H1 (cell line): ENCODE data around the gene SCARB2. TPM values are rescaled to one million over a fixed set of nuclear protein-coding genes. Genes with fewer than 3 reads are reported as not detected.

Experiments used
- CTCF ChIA-PET: fragments of 300-600 bp; sonication (Branson Sonifier 250); formaldehyde crosslinking; loops from one replicate; lab custom pipeline; 2021; ENCODE audit not compliant: partially characterized antibody; lab: Charles Lee
- POLR2A ChIA-PET: fragments of 300-600 bp; sonication (Branson Sonifier 250); formaldehyde crosslinking; loops from one replicate; lab custom pipeline; 2021; ENCODE audit warnings: inconsistent platforms; ENCODE audit not compliant: partially characterized antibody; lab: Charles Lee
- DNase-seq, 2 experiments: peaks; one replicate each; pipeline versions ENCODE4 v3.0.0 to v3.0.0-alpha.2; 2010 to 2022; ENCODE audit warnings: low spot score in 2 of 2, low read depth in 1 of 2, mixed read lengths in 1 of 2
- FAIRE-seq: peaks from 2 replicates; lab custom pipeline; 2011; peaks lifted over from hg19 to GRCh38; lab: Jason Lieb, UNC
- H2AFZ ChIP-seq: 2 replicates; pipeline ENCODE4 v1.8.1; 2012; ENCODE audit warnings: low read length, inconsistent platforms
- H2AK5ac ChIP-seq: 2 replicates; pipeline ENCODE4 v1.6.1; 2013; ENCODE audit warnings: low read depth, low read length
- H2BK120ac ChIP-seq: replicated peaks from 2 replicates; pipeline ENCODE3; 2013; ENCODE audit warnings: low read depth, low read length, inconsistent platforms
- H2BK12ac ChIP-seq: 2 replicates; pipeline ENCODE4 v1.6.1; 2013; ENCODE audit warnings: low read depth, low read length
- H2BK15ac ChIP-seq: 2 replicates; pipeline ENCODE4 v1.6.1; 2013; ENCODE audit warnings: low read length
- H2BK20ac ChIP-seq: 2 replicates; pipeline ENCODE4 v1.6.1; 2013; ENCODE audit warnings: low read length
- H2BK5ac ChIP-seq: 2 replicates; pipeline ENCODE4 v1.6.1; 2013; ENCODE audit warnings: low read depth, low read length
- H3K14ac ChIP-seq: 2 replicates; pipeline ENCODE4 v1.6.1; 2013; ENCODE audit warnings: inconsistent platforms; ENCODE audit not compliant: insufficient read length
- H3K18ac ChIP-seq: 2 replicates; pipeline ENCODE4 v1.6.1; 2013; ENCODE audit warnings: low read length; ENCODE audit errors: extremely low read depth
- H3K23ac ChIP-seq: 2 replicates; pipeline ENCODE4 v1.6.1; 2013; ENCODE audit warnings: inconsistent platforms; ENCODE audit not compliant: insufficient read length
- H3K23me2 ChIP-seq: 2 replicates; pipeline ENCODE4 v1.6.1; 2013; ENCODE audit warnings: low read depth, low read length
- H3K27ac ChIP-seq: 2 replicates; pipeline ENCODE4 v1.6.1; 2011; ENCODE audit warnings: low read depth, low read length, inconsistent platforms
- H3K27me3 ChIP-seq, 4 experiments: replicated peaks in 1 of 4; 1 replicate in 1 of 4; 2 replicates in 3 of 4; pipeline versions ENCODE4 v1.6.1 to v1.8.1; 2011 to 2013; ENCODE audit warnings: low read length in 3 of 4, mild to moderate bottlenecking in 3 of 4, inconsistent platforms in 2 of 4, mixed read lengths in 2 of 4, moderate library complexity in 1 of 4; ENCODE audit not compliant: control insufficient read depth in 3 of 4, insufficient read depth in 3 of 4; ENCODE audit errors: extremely low read depth in 1 of 4
- H3K36me3 ChIP-seq, 4 experiments: 2 replicates each; pipeline versions ENCODE4 v1.6.1 to v1.8.1; 2011 to 2013; ENCODE audit warnings: mild to moderate bottlenecking in 4 of 4, low read length in 3 of 4, moderate library complexity in 2 of 4, control low read depth in 1 of 4, inconsistent platforms in 1 of 4; ENCODE audit not compliant: insufficient read depth in 4 of 4, control insufficient read depth in 2 of 4
- H3K4ac ChIP-seq: replicated peaks from 2 replicates; pipeline ENCODE3; 2013; ENCODE audit warnings: low read length, low read depth, mixed read lengths, inconsistent platforms; ENCODE audit not compliant: insufficient read length
- H3K4me1 ChIP-seq, 4 experiments: replicated peaks in 1 of 4; 1 replicate in 1 of 4; 2 replicates in 3 of 4; pipeline versions ENCODE4 v1.6.1 to v1.8.1; 2011 to 2013; ENCODE audit warnings: low read length in 3 of 4, inconsistent platforms in 2 of 4, mixed read lengths in 1 of 4; ENCODE audit not compliant: insufficient read depth in 4 of 4, control insufficient read depth in 3 of 4
- H3K4me2 ChIP-seq, 2 experiments: 2 replicates each; pipeline versions ENCODE4 v1.6.1 to v1.8.1; 2011 to 2013; ENCODE audit warnings: low read depth in 2 of 2, low read length in 2 of 2, control low read depth in 1 of 2, inconsistent platforms in 1 of 2, mild to moderate bottlenecking in 1 of 2; ENCODE audit not compliant: insufficient read depth in 1 of 2
- H3K4me3 ChIP-seq, 4 experiments: fragments of 200-600, 300-600 bp in 1 of 4; sonication (generic), shearing (Covaris generic), sonication (Bioruptor Twin) in 1 of 4; 2 replicates each; pipeline versions ENCODE4 v1.5.1 to v1.8.1; 2011 to 2016; ENCODE audit warnings: low read length in 4 of 4, low read depth in 3 of 4, control low read depth in 2 of 4, inconsistent platforms in 2 of 4, mild to moderate bottlenecking in 2 of 4, mixed read lengths in 1 of 4, moderate library complexity in 1 of 4; ENCODE audit not compliant: insufficient read depth in 2 of 4; ENCODE audit errors: extremely low read depth in 1 of 4
- H3K56ac ChIP-seq: replicated peaks from 2 replicates; pipeline ENCODE3; 2013; ENCODE audit warnings: low read depth, mild to moderate bottlenecking, mixed read lengths, low read length, inconsistent platforms; ENCODE audit not compliant: insufficient read length
- H3K79me1 ChIP-seq: 2 replicates; pipeline ENCODE4 v1.6.1; 2013; ENCODE audit warnings: low read depth, low read length, control low read depth
- H3K79me2 ChIP-seq, 2 experiments: 2 replicates each; pipeline versions ENCODE4 v1.6.1 to v1.8.1; 2012 to 2013; ENCODE audit warnings: low read length in 2 of 2, mild to moderate bottlenecking in 2 of 2, inconsistent platforms in 1 of 2; ENCODE audit not compliant: insufficient read depth in 2 of 2, control insufficient read depth in 1 of 2
- H3K9ac ChIP-seq, 4 experiments: replicated peaks in 1 of 4; 1 replicate in 1 of 4; 2 replicates in 3 of 4; pipeline versions ENCODE4 v1.6.1 to v1.8.1; 2011 to 2013; ENCODE audit warnings: low read depth in 3 of 4, low read length in 3 of 4, control low read depth in 2 of 4, mild to moderate bottlenecking in 2 of 4, moderate library complexity in 2 of 4, inconsistent platforms in 1 of 4; ENCODE audit errors: extremely low read depth in 1 of 4
- H3K9me3 ChIP-seq, 2 experiments: 2 replicates each; pipeline versions ENCODE4 v1.6.1 to v1.8.1; 2012 to 2013; ENCODE audit warnings: mild to moderate bottlenecking in 2 of 2, moderate library complexity in 2 of 2, control low read depth in 1 of 2, inconsistent platforms in 1 of 2, low read depth in 1 of 2, low read length in 1 of 2, mixed read lengths in 1 of 2; ENCODE audit not compliant: insufficient read depth in 2 of 2
- H4K20me1 ChIP-seq, 2 experiments: replicated peaks in 1 of 2; 2 replicates each; pipeline versions ENCODE3 to v1.8.1; 2011 to 2013; ENCODE audit warnings: inconsistent platforms in 2 of 2, low read length in 2 of 2, mild to moderate bottlenecking in 1 of 2; ENCODE audit not compliant: insufficient read depth in 2 of 2, control insufficient read depth in 1 of 2
- H4K5ac ChIP-seq: 2 replicates; pipeline ENCODE4 v1.6.1; 2013; ENCODE audit warnings: low read length, low read depth, mixed read lengths, inconsistent platforms; ENCODE audit not compliant: insufficient read length
- H4K8ac ChIP-seq: 2 replicates; pipeline ENCODE4 v1.8.0; 2013; ENCODE audit warnings: mild to moderate bottlenecking, moderate library complexity, low read length, inconsistent platforms; ENCODE audit not compliant: insufficient read depth; ENCODE audit errors: extremely low read depth
- H4K91ac ChIP-seq: replicated peaks from 2 replicates; pipeline ENCODE3; 2013; ENCODE audit warnings: low read length, mixed read lengths, inconsistent platforms; ENCODE audit not compliant: insufficient read length
- CBX8 ChIP-seq: fragments of 300-800, 300-1000 bp; sonication (generic); IDR thresholded peaks from 2 replicates; pipeline ENCODE4 v1.7.1; 2016; ENCODE audit warnings: low read depth, low read length, borderline replicate concordance
- SP4 ChIP-seq: IDR thresholded peaks from 2 replicates; pipeline ENCODE4 v1.6.1; 2012; ENCODE audit warnings: low read length, inconsistent platforms
- WGBS, 2 experiments: shearing (Covaris generic) in 1 of 2; methylation state at CpG; one replicate each; pipeline versions ENCODE4 v1.1.6 to v1.1.7; 2013 to 2015; ENCODE audit warnings: low lambda C conversion rate in 2 of 2, mixed read lengths in 2 of 2, inconsistent platforms in 1 of 2, low coverage in 1 of 2, missing lambda C conversion rate in 1 of 2; ENCODE audit not compliant: insufficient replicate concordance in 2 of 2, insufficient coverage in 1 of 2, insufficient read length in 1 of 2; ENCODE audit errors: extremely low coverage in 1 of 2, missing lambda C conversion rate in 1 of 2; 5-methylcytosine and 5-hydroxymethylcytosine counted together
- polyA plus RNA-seq, 7 experiments: library from polyadenylated mRNA; depleted of rRNA in 3 of 7; stranded (reverse) in 5 of 7; unstranded in 2 of 7; fragments of >200 nt in 5 of 7; fragments of 200-250 nt in 2 of 7; gene quantifications; 1 replicate in 5 of 7; 2 replicates in 1 of 7; 4 replicates in 1 of 7; pipeline versions ENCODE4 v1.2.1 to v1.2.3, GENCODE V29; 2011 to 2013; ENCODE audit warnings: missing spikeins in 2 of 7, mixed read lengths in 2 of 7
- total RNA-seq: library from RNA; stranded (reverse); fragmentation: NEBNext Ultra II Directional; extraction: Animal tissue kit (Norgen Biotek cat#: 25700); gene quantifications from 2 replicates; pipeline ENCODE4 v1.2.1, GENCODE V29; 2021

SCARB2 gene
- total and polyA plus RNA-seq, 2 of the 8 experiments (the other 6 are each of a cell fraction or from before 2014, with no cell fraction given): 18.5 to 35.7 TPM

DNA sequence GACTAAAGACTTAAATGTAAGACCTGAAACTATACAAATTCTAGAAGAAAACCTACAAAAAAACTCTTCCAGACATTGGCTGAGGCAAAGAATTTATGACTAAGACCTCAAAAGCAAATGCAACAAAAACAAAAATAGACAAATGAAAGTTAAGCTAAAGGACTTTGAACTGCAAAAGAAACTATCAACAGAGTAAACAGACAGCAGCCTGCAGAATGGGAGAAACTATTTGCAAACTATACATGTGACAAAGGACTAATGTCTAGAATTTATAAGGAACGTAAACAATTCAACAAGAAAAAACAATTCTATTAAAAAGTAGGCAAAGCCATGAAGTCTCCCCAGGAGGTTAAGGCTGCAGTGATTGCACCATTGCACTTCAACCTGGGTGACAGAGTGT, 46.9 kb upstream of the SCARB2 start:
- no peaks in the 10 kb centered on the region for H4K20me1 ChIP-seq
- no peak overlapping the region for H2BK20ac ChIP-seq
- H3K27me3 ChIP-seq: no peaks in the 10 kb centered on the region
- H3K4me3 ChIP-seq: no peak overlapping the region
- H2BK120ac ChIP-seq: no peak overlapping the region
- H3K79me1 ChIP-seq: no peaks in the 10 kb centered on the region
- H2BK15ac ChIP-seq: no peak overlapping the region
- H3K4ac ChIP-seq: no peak overlapping the region
- ChIA-PET CTCF (interaction anchor here (1.5 to 2.7 kb wide), 2 partner anchors 10 to 81 kb away, joined by 7 to 8 read pairs; no protein-coding TSS in a partner anchor), POLR2A (interaction anchor here (1.2 kb wide), 1 partner anchor 46 kb away, joined by 3 read pairs; no protein-coding TSS in a partner anchor)
- no peak overlapping the region for H3K9ac ChIP-seq
- 45% methylated on average over 1 of the region's 1 CpG; no CpG with 5 or more reads in 1 of the 2 experiments for WGBS, 2 experiments
- no peak overlapping the region for H3K56ac ChIP-seq
- H3K4me1 ChIP-seq: no peaks in the 10 kb centered on the region
- H4K91ac ChIP-seq: no peak overlapping the region
- no peak overlapping the region for H3K23ac ChIP-seq
- no peak overlapping the region for H3K18ac ChIP-seq
- H2AK5ac ChIP-seq: no peak overlapping the region
- no peak overlapping the region for H3K14ac ChIP-seq
- no peaks in the 10 kb centered on the region for H3K23me2 ChIP-seq
- DNase-seq (no peak), FAIRE-seq (no peak)
- H3K36me3 ChIP-seq: no peaks in the 10 kb centered on the region
- no peaks in the 10 kb centered on the region for H3K9me3 ChIP-seq
- H3K4me2 ChIP-seq: no peak overlapping the region
- H2AFZ ChIP-seq: no peak overlapping the region
- H4K8ac ChIP-seq: no peak overlapping the region
- H3K79me2 ChIP-seq: no peaks in the 10 kb centered on the region
- no peak overlapping the region for H2BK12ac ChIP-seq
- no peak overlapping the region for H2BK5ac ChIP-seq
- H4K5ac ChIP-seq: no peak overlapping the region
- no peak overlapping the region for H3K27ac ChIP-seq
- no peak for TF ChIP-seq CBX8
- no peak for TF ChIP-seq SP4
